GM12878 (cell line): Measurements from ENCODE around the gene SCAMP1. TPM values are rescaled to one million over a fixed set of nuclear protein-coding genes. Genes with fewer than 3 reads are reported as not detected.

Experiments
- CEBPB ChIP-seq, 2 experiments: fragments of 150-350 bp in 1 of 2; IDR thresholded peaks; 2 replicates each; pipeline ENCODE4 v1.6.1; 2012 to 2014; ENCODE audit warnings: low read depth in 2 of 2, low read length in 2 of 2, borderline replicate concordance in 1 of 2, inconsistent platforms in 1 of 2
- NFXL1 ChIP-seq: fragments of 450-650 bp; IDR thresholded peaks from 2 replicates; pipeline ENCODE4 v1.6.1; 2017; ENCODE audit warnings: antibody characterized with exemption, mild to moderate bottlenecking, borderline replicate concordance
- NFYA ChIP-seq: IDR thresholded peaks from 2 replicates; pipeline ENCODE4 v1.6.1; 2011; ENCODE audit warnings: low read depth, mild to moderate bottlenecking, low read length, improper control_type of control experiment, borderline replicate concordance
- SUZ12 ChIP-seq: fragments of 200-600 bp; sonication (generic); IDR thresholded peaks from one replicate; pipeline ENCODE4 v1.6.1; 2018; ENCODE audit warnings: antibody characterized with exemption, mild to moderate bottlenecking; ENCODE audit not compliant: unreplicated experiment
- ZBTB11 ChIP-seq: fragments of 450-650 bp; formaldehyde crosslinking; IDR thresholded peaks from 2 replicates; pipeline ENCODE4 v1.5.0; 2022; ENCODE audit warnings: mild to moderate bottlenecking, missing genetic modification characterization
- polyA plus RNA-seq, 11 experiments: library from polyadenylated mRNA; depleted of rRNA in 4 of 11; unstranded in 6 of 11; stranded (reverse) in 5 of 11; fragments of >200 nt; fragmentation: Nextera tagmentation in 4 of 11; fragmentation: Illumina TruSeq in 1 of 11; extraction: Ambion mirVana in 4 of 11; extraction: Trizol in 1 of 11; gene quantifications; 1 replicate in 1 of 11; 2 replicates in 10 of 11; pipeline versions ENCODE4 v1.2.1 to v1.2.3, GENCODE V29; 2011 to 2016; ENCODE audit warnings: inconsistent platforms in 2 of 11, missing spikeins in 2 of 11, low read depth in 1 of 11
- total RNA-seq, 4 experiments: library from RNA; depleted of rRNA in 3 of 4; stranded (reverse); fragments of >200 nt in 3 of 4; fragmentation: Illumina TruSeq in 1 of 4; extraction: Trizol in 1 of 4; gene quantifications; 2 replicates each; pipeline versions ENCODE4 v1.2.1 to v1.2.3, GENCODE V29; 2013 to 2021
- TF ChIP-seq, protein P1 (sequence below): fragments of 150-350 bp; IDR thresholded peaks from 2 replicates; pipeline ENCODE4 v1.6.1; 2016; ENCODE audit warnings: low read depth, low read length
- TF ChIP-seq, protein P2 (sequence below): IDR thresholded peaks from 2 replicates; pipeline ENCODE4 v1.6.1; 2011; ENCODE audit warnings: mild to moderate bottlenecking, low read depth, low read length, moderate library complexity; ENCODE audit not compliant: insufficient replicate concordance

SCAMP1 gene
- total and polyA plus RNA-seq, 10 of the 15 experiments (the other 5 are each of a cell fraction or from before 2014, with no cell fraction given), result 6.4 to 27.9 (median 20.0) TPM

- TF ChIP-seq ZBTB11 (no peak), CEBPB (IDR thresholded peaks at IDR 0.05; ENCODE audit: borderline replicate concordance in 1 of 2, low read depth in 2 of 2, low read length in 2 of 2) (no peak), SUZ12 (no peak), NFYA (no peak), NFXL1 (no peak)
- TF ChIP-seq, protein P1, sequence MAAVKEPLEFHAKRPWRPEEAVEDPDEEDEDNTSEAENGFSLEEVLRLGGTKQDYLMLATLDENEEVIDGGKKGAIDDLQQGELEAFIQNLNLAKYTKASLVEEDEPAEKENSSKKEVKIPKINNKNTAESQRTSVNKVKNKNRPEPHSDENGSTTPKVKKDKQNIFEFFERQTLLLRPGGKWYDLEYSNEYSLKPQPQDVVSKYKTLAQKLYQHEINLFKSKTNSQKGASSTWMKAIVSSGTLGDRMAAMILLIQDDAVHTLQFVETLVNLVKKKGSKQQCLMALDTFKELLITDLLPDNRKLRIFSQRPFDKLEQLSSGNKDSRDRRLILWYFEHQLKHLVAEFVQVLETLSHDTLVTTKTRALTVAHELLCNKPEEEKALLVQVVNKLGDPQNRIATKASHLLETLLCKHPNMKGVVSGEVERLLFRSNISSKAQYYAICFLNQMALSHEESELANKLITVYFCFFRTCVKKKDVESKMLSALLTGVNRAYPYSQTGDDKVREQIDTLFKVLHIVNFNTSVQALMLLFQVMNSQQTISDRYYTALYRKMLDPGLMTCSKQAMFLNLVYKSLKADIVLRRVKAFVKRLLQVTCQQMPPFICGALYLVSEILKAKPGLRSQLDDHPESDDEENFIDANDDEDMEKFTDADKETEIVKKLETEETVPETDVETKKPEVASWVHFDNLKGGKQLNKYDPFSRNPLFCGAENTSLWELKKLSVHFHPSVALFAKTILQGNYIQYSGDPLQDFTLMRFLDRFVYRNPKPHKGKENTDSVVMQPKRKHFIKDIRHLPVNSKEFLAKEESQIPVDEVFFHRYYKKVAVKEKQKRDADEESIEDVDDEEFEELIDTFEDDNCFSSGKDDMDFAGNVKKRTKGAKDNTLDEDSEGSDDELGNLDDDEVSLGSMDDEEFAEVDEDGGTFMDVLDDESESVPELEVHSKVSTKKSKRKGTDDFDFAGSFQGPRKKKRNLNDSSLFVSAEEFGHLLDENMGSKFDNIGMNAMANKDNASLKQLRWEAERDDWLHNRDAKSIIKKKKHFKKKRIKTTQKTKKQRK, result no peak
- TF ChIP-seq, protein P2, sequence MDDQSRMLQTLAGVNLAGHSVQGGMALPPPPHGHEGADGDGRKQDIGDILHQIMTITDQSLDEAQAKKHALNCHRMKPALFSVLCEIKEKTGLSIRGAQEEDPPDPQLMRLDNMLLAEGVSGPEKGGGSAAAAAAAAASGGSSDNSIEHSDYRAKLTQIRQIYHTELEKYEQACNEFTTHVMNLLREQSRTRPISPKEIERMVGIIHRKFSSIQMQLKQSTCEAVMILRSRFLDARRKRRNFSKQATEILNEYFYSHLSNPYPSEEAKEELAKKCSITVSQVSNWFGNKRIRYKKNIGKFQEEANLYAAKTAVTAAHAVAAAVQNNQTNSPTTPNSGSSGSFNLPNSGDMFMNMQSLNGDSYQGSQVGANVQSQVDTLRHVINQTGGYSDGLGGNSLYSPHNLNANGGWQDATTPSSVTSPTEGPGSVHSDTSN, result no peak
- TF ChIP-seq, all 136 proteins: peak for 0
These were observed 140.5 kb downstream of the SCAMP1 start (continued) for GRCh38 chr5:78500871-78501270.
